BE2C (cell line): ENCODE results near the gene FOXF2.

ENCODE experiments used
- DNase-seq: peaks from one replicate; pipeline ENCODE4 v3.0.0-alpha.2; 2020
- H3K27me3 ChIP-seq: fragments of 250-450 bp; sonication (Bioruptor Pico); 2 replicates; pipeline ENCODE4 v1.5.1; 2020; ENCODE audit warnings: mild to moderate bottlenecking
- H3K36me3 ChIP-seq: fragments of 250-450 bp; sonication (Bioruptor Pico); 2 replicates; pipeline ENCODE4 v1.5.1; 2020; ENCODE audit warnings: mild to moderate bottlenecking
- H3K4me1 ChIP-seq: fragments of 250-450 bp; sonication (Bioruptor Pico); 2 replicates; pipeline ENCODE4 v1.5.1; 2020
- H3K4me3 ChIP-seq: 2 replicates; pipeline ENCODE4 v1.5.1; 2011; ENCODE audit warnings: low read depth, low read length
- H3K9me3 ChIP-seq: fragments of 250-450 bp; sonication (Bioruptor Pico); 2 replicates; pipeline ENCODE4 v1.5.1; 2020
- TF ChIP-seq, protein P1 (sequence below): IDR thresholded peaks from 2 replicates; pipeline ENCODE4 v1.5.1; 2012; ENCODE audit warnings: mild to moderate bottlenecking, low read depth, low read length

FOXF2 gene

GRCh38 chr6:1400126-1400850 is 10.9 kb downstream of the FOXF2 start:
- Histone ChIP-seq H3K27me3 (peaks cover 55% of the 10 kb centered on the region), H3K4me1 (no peaks in the 10 kb centered on the region), H3K36me3 (no peaks in the 10 kb centered on the region), H3K4me3 (no peak overlapping the region), H3K9me3 (no peaks in the 10 kb centered on the region)
- TF ChIP-seq, protein P1, sequence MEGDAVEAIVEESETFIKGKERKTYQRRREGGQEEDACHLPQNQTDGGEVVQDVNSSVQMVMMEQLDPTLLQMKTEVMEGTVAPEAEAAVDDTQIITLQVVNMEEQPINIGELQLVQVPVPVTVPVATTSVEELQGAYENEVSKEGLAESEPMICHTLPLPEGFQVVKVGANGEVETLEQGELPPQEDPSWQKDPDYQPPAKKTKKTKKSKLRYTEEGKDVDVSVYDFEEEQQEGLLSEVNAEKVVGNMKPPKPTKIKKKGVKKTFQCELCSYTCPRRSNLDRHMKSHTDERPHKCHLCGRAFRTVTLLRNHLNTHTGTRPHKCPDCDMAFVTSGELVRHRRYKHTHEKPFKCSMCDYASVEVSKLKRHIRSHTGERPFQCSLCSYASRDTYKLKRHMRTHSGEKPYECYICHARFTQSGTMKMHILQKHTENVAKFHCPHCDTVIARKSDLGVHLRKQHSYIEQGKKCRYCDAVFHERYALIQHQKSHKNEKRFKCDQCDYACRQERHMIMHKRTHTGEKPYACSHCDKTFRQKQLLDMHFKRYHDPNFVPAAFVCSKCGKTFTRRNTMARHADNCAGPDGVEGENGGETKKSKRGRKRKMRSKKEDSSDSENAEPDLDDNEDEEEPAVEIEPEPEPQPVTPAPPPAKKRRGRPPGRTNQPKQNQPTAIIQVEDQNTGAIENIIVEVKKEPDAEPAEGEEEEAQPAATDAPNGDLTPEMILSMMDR: no peak
- no peak for DNase-seq

GRCh38 chr6:1402369-1402768 is 13.0 kb downstream of the FOXF2 start:
- Histone ChIP-seq H3K36me3 (no peaks in the 10 kb centered on the region), H3K4me1 (no peaks in the 10 kb centered on the region), H3K27me3 (peaks cover 42% of the 10 kb centered on the region), H3K4me3 (no peak overlapping the region), H3K9me3 (no peaks in the 10 kb centered on the region)
- DNase-seq: no peak
- TF ChIP-seq, protein P1: no peak

DNA sequence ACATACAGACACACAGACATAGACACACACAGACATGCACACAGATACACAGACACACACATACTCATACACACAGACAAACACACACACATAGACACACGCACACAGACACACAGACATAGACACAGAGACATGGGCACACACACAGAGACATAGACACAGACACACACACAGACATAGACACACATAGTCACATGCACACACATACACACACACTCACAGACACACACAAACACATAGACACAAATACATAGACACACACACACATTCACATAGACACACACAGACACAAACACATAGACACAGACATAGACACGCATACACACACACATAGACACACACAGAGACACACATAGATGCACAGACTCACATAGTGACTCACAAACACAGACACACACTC is 13.5 kb downstream of the FOXF2 start:
- no peaks in the 10 kb centered on the region for H3K9me3 ChIP-seq
- no peaks in the 10 kb centered on the region for H3K36me3 ChIP-seq
- TF ChIP-seq, protein P1: no peak
- H3K4me3 ChIP-seq: no peak overlapping the region
- H3K27me3 ChIP-seq: peaks cover 42% of the 10 kb centered on the region
- DNase-seq: no peak
- H3K4me1 ChIP-seq: no peaks in the 10 kb centered on the region

DNA sequence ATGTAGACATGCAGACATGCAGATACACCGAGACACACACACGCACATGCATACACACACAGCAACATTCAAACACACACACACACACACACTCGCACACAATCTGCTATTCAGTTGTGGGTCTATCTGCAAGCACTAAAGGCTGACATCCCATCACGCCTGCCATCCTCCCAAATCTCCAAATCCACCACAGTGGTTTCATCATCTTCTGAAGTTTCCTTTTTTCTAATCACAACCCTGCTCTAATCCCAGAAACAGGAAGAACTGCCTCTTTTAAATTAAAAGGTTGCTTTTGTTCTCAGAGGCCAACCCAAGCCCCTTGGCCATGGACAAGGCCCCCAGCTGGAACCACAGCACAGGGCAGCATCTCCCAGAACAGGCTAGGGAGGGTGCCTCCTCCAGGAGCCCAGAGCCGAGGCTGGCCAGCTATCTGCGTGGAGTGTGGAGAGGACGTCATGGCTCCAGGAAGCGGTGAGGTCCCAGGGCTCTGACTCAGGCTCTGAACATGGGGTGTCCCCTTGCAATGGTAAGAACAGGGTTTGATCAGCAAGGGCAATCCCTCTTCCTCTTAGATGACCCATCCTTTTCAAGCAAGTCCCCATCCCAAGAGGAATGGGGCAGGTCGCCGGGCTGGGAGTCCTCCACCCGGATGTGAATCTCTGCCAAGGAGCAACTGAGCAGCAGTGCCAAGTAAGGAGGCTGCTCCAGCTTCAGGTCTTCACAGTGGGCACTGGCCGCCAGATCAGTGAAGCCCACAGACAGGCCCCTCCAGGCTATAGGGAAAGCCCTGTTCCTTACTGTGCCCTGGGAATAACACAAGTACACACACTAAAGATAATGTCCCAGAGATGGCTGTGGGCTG is 14.7 kb downstream of the FOXF2 start:
- TF ChIP-seq, protein P1: no peak
- DNase-seq: no peak
- H3K4me1 ChIP-seq: no peaks in the 10 kb centered on the region
- peaks cover 35% of the 10 kb centered on the region for H3K27me3 ChIP-seq
- no peaks in the 10 kb centered on the region for H3K9me3 ChIP-seq
- no peak overlapping the region for H3K4me3 ChIP-seq
- no peaks in the 10 kb centered on the region for H3K36me3 ChIP-seq

GRCh38 chr6:1404713-1405098 is 15.3 kb downstream of the FOXF2 start:
- H3K36me3 ChIP-seq: no peaks in the 10 kb centered on the region
- no peak overlapping the region for H3K4me3 ChIP-seq
- no peak for DNase-seq
- TF ChIP-seq, protein P1: no peak
- no peaks in the 10 kb centered on the region for H3K9me3 ChIP-seq
- no peaks in the 10 kb centered on the region for H3K4me1 ChIP-seq
- H3K27me3 ChIP-seq: peaks cover 32% of the 10 kb centered on the region

- Histone ChIP-seq H3K9me3 (no peaks in the 10 kb centered on the region), H3K36me3 (no peaks in the 10 kb centered on the region), H3K4me1 (no peaks in the 10 kb centered on the region), H3K4me3 (no peak overlapping the region), H3K27me3 (peaks cover 27% of the 10 kb centered on the region)
- TF ChIP-seq, protein P1: no peak
- DNase-seq: no peak
These were observed 15.8 kb downstream of the FOXF2 start for GRCh38 chr6:1405221-1405620.
